Tibial nerve (tissue), 4 donors: ENCODE measurements around the gene YPEL2.

Experiments
- CTCF ChIP-seq, 5 experiments: fragments of 200-600 bp in 3 of 5; fragments of 450-650 bp in 2 of 5; sonication (generic) in 3 of 5; IDR thresholded peaks; one replicate each; pipeline ENCODE4 v1.5.1; 2016 to 2019; ENCODE audit warnings: antibody characterized with exemption in 5 of 5, mild to moderate bottlenecking in 3 of 5, moderate library complexity in 2 of 5
- EP300 ChIP-seq, 2 donors: sonication (generic); formaldehyde crosslinking; IDR thresholded peaks; one replicate each; pipeline ENCODE4 v1.6.1; 2017; ENCODE audit warnings: antibody characterized with exemption in 2 of 2, mild to moderate bottlenecking in 1 of 2
- POLR2A ChIP-seq, 2 donors: fragments of 450-650 bp; IDR thresholded peaks; one replicate each; pipeline ENCODE4 v1.6.1; 2017; ENCODE audit warnings: antibody characterized with exemption in 2 of 2, mild to moderate bottlenecking in 2 of 2, moderate library complexity in 2 of 2

- TF ChIP-seq EP300 (IDR thresholded peaks at IDR 0.05): no peak
- no peak for TF ChIP-seq CTCF (IDR thresholded peaks at IDR 0.05)
- TF ChIP-seq POLR2A (IDR thresholded peaks at IDR 0.05): no peak
These were observed 22.7 kb downstream of the YPEL2 start for GRCh38 chr17:59353936-59354755.
